Gastroesophageal sphincter (tissue), 4 donors: ENCODE measurements around the gene AP4S1. TPM values are rescaled to one million over a fixed set of nuclear protein-coding genes. Genes with fewer than 3 reads are reported as not detected.

ENCODE experiments used
- ATAC-seq: fragments of 150-250 bp; one replicate; pipeline ENCODE4 v1.9.1; 2016; ENCODE audit warnings: mild to moderate bottlenecking, moderate library complexity
- H3K27ac ChIP-seq, 4 donors: fragments of 200-600 bp; sonication (generic) in 3 of 4; 1 replicate in 3 of 4; 2 replicates in 1 of 4; pipeline ENCODE4 v1.5.1; 2016 to 2019
- H3K27me3 ChIP-seq: fragments of 200-600 bp; sonication (generic); one replicate; pipeline ENCODE4 v1.5.1; 2019
- H3K36me3 ChIP-seq, 2 donors: fragments of 200-600 bp; sonication (generic); one replicate each; pipeline ENCODE4 v1.5.1; 2019; ENCODE audit warnings: control low read depth in 1 of 2
- H3K4me1 ChIP-seq, 3 donors: fragments of 200-600 bp; sonication (generic); 1 replicate in 2 of 3; 2 replicates in 1 of 3; pipeline ENCODE4 v1.5.1; 2016 to 2019; ENCODE audit warnings: control low read depth in 2 of 3
- H3K4me3 ChIP-seq, 2 donors: fragments of 200-600 bp; sonication (generic); one replicate each; pipeline ENCODE4 v1.5.1; 2019; ENCODE audit warnings: mild to moderate bottlenecking in 1 of 2, moderate library complexity in 1 of 2
- H3K9me3 ChIP-seq, 3 donors: fragments of 200-600 bp; sonication (generic); one replicate each; pipeline ENCODE4 v1.5.1; 2017 to 2019; ENCODE audit warnings: control low read depth in 2 of 3
- CTCF ChIP-seq, 4 experiments: fragments of 200-600 bp in 2 of 4; fragments of 450-650 bp in 2 of 4; sonication (generic) in 1 of 4; IDR thresholded peaks; one replicate each; pipeline ENCODE4 v1.5.1; 2017 to 2019; ENCODE audit warnings: antibody characterized with exemption in 4 of 4, mild to moderate bottlenecking in 2 of 4, moderate library complexity in 2 of 4
- EP300 ChIP-seq: sonication (generic); formaldehyde crosslinking; IDR thresholded peaks from one replicate; pipeline ENCODE4 v1.6.1; 2017; ENCODE audit warnings: antibody characterized with exemption, mild to moderate bottlenecking
- POLR2A ChIP-seq, 2 donors: fragments of 450-650 bp; IDR thresholded peaks; one replicate each; pipeline ENCODE4 v1.6.1; 2017; ENCODE audit warnings: antibody characterized with exemption in 2 of 2, mild to moderate bottlenecking in 2 of 2, moderate library complexity in 1 of 2
- POLR2AphosphoS5 ChIP-seq: sonication (generic); formaldehyde crosslinking; IDR thresholded peaks from one replicate; pipeline ENCODE4 v1.6.1; 2017; ENCODE audit warnings: antibody characterized with exemption
- WGBS, 2 donors: methylation state at CpG; one replicate each; pipeline ENCODE4 v1.1.5; 2018; ENCODE audit warnings: low coverage in 1 of 2; 5-methylcytosine and 5-hydroxymethylcytosine counted together
- total RNA-seq, 4 donors: library from RNA; depleted of rRNA; stranded (reverse); fragments of >200 nt; gene quantifications; one replicate each; pipeline ENCODE4 v1.1.0, GENCODE V29; 2016

AP4S1 gene
- total RNA-seq, 4 donors from 2014 or later, result 6.6 to 13.3 (median 12.2) TPM

- Histone ChIP-seq H3K36me3 (no peaks in the 10 kb centered on the region), H3K27ac (peak overlapping the region; percentile 98 to 100 (median 100)), H3K4me1 (peaks cover 0 to 47% (median 0%) of the 10 kb centered on the region in 3 donors), H3K9me3 (no peaks in the 10 kb centered on the region), H3K4me3 (peak overlapping the region; percentile 94 to 98), H3K27me3 (no peaks in the 10 kb centered on the region)
- 0 to 1% methylated on average over 4 to 12 of the region's 48 CpGs for WGBS, 2 donors
- ATAC-seq, result peak; percentile 98
- TF ChIP-seq EP300 (no peak), POLR2A (IDR thresholded peaks at IDR 0.05) (peak; percentile 55 to 58), POLR2AphosphoS5 (peak; percentile 6), CTCF (IDR thresholded peaks at IDR 0.05) (peak in 2 of 4 experiments; percentile 2 to 26)
These were observed 1.2 kb downstream of the AP4S1 start for GRCh38 chr14:31026450-31027235.

DNA sequence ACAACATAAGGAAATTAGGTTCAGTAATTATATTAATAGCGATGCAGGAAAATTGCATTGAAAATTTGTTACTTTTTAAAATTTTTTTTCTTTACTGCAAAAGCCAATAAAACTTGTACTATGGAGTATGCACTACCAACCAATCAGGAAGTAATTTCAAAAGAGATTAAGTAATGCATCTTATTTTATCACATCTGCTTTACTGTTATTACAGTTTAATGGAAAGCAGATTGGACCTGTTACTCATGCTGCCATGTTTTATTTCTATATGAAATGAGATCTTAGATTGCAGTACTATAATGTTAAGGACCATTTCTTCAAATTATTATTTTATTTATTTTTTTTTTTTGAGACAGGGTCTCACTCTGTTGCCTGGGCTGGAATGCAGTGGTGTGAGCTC lies 2.4 kb downstream of the AP4S1 start:
- H3K27me3 ChIP-seq, result no peaks in the 10 kb centered on the region
- H3K27ac ChIP-seq, result peak overlapping the region in 3 of 4 donors; percentile 99 to 100 (median 100)
- H3K36me3 ChIP-seq, result no peaks in the 10 kb centered on the region
- 89 to 100% methylated on average over 1 of the region's 1 CpG for WGBS, 2 donors
- no peaks in the 10 kb centered on the region for H3K9me3 ChIP-seq
- peaks cover 0 to 46% (median 0%) of the 10 kb centered on the region in 3 donors for H3K4me1 ChIP-seq
- TF ChIP-seq EP300, result no peak
- no peak for TF ChIP-seq POLR2A (IDR thresholded peaks at IDR 0.05)
- no peak for TF ChIP-seq CTCF (IDR thresholded peaks at IDR 0.05)
- TF ChIP-seq POLR2AphosphoS5, result no peak
- no peak for ATAC-seq
- no peak overlapping the region for H3K4me3 ChIP-seq

DNA sequence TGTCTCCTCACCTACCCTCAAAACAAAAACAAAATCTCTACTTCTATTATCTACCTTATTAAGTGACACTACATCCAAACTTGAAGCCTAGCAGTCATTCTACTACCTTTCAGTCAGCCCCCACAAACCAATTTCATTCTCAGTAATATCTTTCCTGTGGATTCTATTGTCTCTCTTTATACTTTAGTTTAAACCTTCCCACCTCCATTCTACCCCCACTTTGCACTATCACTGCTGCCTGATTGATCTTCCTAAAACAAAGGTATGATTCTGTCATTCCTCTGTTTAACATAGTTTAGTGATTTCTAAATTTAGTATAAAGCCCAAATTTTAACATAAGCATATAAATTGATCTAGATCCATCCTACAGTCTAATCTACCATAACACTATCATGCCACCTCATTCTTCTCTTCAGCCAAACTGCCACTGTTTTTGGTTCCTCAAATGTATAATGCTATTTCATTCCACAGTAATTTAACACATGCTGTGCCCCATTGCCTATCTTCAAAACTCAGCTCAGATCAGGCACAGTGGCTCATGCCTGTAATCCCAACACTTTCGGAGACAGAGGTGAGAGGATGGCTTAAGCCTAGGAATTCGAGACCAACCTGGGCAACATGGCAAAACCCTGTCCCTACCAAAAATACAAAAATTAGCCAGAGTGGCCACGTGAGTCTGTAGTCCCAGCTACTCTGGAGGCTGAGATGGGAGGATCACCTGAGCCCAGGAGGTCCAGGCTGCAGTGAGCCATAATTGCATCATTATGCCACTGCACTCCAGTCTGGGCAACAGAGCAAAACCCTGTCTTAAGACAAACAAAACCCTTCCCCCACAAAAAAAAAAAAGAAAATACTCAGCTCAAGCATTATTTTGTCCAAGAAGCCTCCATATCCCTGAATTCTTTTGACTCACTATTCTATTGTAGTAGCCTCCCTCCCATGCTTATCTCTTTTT lies 3.8 kb downstream of the AP4S1 start:
- H3K27me3 ChIP-seq, result no peaks in the 10 kb centered on the region
- H3K4me1 ChIP-seq, result peaks cover 3 to 46% (median 7%) of the 10 kb centered on the region in 3 donors
- no peak for ATAC-seq
- no peaks in the 10 kb centered on the region for H3K36me3 ChIP-seq
- TF ChIP-seq POLR2AphosphoS5 (no peak), EP300 (no peak), CTCF (IDR thresholded peaks at IDR 0.05) (no peak), POLR2A (IDR thresholded peaks at IDR 0.05) (no peak)
- 81 to 100% methylated on average over 1 to 3 of the region's 3 CpGs for WGBS, 2 donors
- H3K27ac ChIP-seq, result no peak overlapping the region
- H3K4me3 ChIP-seq, result no peak overlapping the region
- H3K9me3 ChIP-seq, result no peaks in the 10 kb centered on the region

- no peak for TF ChIP-seq EP300
- TF ChIP-seq POLR2A (IDR thresholded peaks at IDR 0.05), result no peak
- TF ChIP-seq POLR2AphosphoS5, result no peak
- TF ChIP-seq CTCF (IDR thresholded peaks at IDR 0.05), result no peak
- H3K27ac ChIP-seq, result no peak overlapping the region
- H3K4me1 ChIP-seq, result peaks cover 3 to 40% (median 7%) of the 10 kb centered on the region in 3 donors
- H3K36me3 ChIP-seq, result no peaks in the 10 kb centered on the region
- no peaks in the 10 kb centered on the region for H3K9me3 ChIP-seq
- H3K4me3 ChIP-seq, result no peak overlapping the region
- H3K27me3 ChIP-seq, result no peaks in the 10 kb centered on the region
- ATAC-seq, result no peak
- WGBS, 2 donors, result 93 to 96% methylated on average over 5 of the region's 5 CpGs
These were observed 5.0 kb downstream of the AP4S1 start for GRCh38 chr14:31030469-31030868.
